ENCODE results near the gene RSRC1. TPM values are rescaled to one million over a fixed set of nuclear protein-coding genes. Genes with fewer than 3 reads are reported as not detected.

The RSRC1 gene
- total and polyA plus RNA-seq, 7 donors: 12.9 to 27.2 (median 19.7) TPM

DNA sequence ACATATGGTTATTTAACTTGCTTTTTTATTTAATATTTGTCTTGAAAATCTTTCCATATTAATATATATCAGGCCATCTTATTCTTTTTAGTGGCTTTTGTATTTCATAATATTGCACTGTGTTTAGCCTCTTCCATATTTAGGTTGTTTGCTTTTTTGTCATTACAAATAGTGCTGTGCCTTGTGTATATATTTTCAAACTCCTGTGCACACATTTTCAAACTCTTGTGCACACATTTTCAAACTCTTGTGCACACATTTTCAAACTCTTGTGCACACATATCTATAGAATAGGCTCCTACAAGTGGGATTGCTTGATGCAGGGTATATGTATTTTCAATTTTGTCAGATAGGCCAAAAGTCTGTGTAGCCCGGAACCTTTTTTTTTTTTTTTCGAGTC lies 343.1 kb downstream of the RSRC1 start:
- no peak overlapping the region for H3K4me3 ChIP-seq
- ATAC-seq (no peak), DNase-seq (no peak)
- TF ChIP-seq, protein P1, sequence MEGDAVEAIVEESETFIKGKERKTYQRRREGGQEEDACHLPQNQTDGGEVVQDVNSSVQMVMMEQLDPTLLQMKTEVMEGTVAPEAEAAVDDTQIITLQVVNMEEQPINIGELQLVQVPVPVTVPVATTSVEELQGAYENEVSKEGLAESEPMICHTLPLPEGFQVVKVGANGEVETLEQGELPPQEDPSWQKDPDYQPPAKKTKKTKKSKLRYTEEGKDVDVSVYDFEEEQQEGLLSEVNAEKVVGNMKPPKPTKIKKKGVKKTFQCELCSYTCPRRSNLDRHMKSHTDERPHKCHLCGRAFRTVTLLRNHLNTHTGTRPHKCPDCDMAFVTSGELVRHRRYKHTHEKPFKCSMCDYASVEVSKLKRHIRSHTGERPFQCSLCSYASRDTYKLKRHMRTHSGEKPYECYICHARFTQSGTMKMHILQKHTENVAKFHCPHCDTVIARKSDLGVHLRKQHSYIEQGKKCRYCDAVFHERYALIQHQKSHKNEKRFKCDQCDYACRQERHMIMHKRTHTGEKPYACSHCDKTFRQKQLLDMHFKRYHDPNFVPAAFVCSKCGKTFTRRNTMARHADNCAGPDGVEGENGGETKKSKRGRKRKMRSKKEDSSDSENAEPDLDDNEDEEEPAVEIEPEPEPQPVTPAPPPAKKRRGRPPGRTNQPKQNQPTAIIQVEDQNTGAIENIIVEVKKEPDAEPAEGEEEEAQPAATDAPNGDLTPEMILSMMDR (IDR thresholded peaks at IDR 0.05): no peak
- H3K27me3 ChIP-seq (ENCODE audit: insufficient read depth in 3 of 3, low read length in 2 of 3): no peaks in the 10 kb centered on the region
- 93 to 99% (median 98%) methylated on average over 2 of the region's 2 CpGs for WGBS, 3 donors
- H3K4me1 ChIP-seq: no peaks in the 10 kb centered on the region
- H3K36me3 ChIP-seq (ENCODE audit: insufficient read depth in 1 of 2, low read depth in 1 of 2): no peaks in the 10 kb centered on the region
- no peak overlapping the region for H3K27ac ChIP-seq
- H3K9me3 ChIP-seq: no peaks in the 10 kb centered on the region
- intact Hi-C loops (cut with DNase I): no loop called here

DNA sequence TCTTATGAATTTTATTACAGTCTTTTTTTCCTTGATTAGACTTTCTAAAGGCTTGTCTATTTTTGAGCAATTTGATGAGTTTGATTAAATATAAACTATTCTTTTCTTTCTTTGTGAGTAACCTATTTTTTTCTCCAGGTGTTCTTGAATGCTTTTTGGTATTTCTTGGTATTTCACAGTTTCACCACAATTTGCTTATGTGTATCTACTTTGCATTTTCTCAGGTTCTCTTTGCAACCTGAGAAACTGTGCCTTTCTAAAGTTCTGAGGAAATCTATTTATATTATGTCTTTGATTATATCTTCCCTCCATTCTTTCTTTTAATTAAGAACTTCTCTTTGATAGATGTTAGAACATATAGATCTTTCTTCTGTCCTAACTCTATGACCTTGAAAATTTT lies 344.0 kb downstream of the RSRC1 start:
- H3K4me3 ChIP-seq: no peak overlapping the region
- H3K27me3 ChIP-seq (ENCODE audit: insufficient read depth in 3 of 3, low read length in 2 of 3): no peaks in the 10 kb centered on the region
- no peaks in the 10 kb centered on the region for H3K4me1 ChIP-seq
- ATAC-seq: no peak
- no peaks in the 10 kb centered on the region for H3K9me3 ChIP-seq
- no peak overlapping the region for H3K27ac ChIP-seq
- intact Hi-C loops (cut with DNase I): no loop called here
- DNase-seq: no peak
- H3K36me3 ChIP-seq (ENCODE audit: insufficient read depth in 1 of 2, low read depth in 1 of 2): no peaks in the 10 kb centered on the region
- TF ChIP-seq, protein P1 (IDR thresholded peaks at IDR 0.05): no peak

DNA sequence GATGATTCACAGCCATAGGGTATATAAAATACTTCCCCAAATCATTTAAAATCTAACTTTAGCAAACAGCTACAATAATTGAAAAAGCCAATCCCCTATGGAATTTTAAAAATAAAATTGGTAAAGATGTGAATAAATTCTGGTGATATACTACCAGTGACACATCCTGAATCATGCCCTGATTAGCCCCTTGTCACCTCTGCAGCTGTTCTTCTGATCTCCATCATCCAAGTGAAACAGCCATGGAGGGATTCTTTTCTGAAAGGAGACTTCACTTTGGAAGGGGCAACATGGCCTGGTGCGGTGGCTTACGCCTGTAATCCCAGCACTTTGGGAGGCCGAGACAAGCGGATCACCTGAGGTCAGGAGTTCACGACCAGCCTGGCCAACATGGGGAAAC lies 345.5 kb downstream of the RSRC1 start:
- no peaks in the 10 kb centered on the region for H3K27me3 ChIP-seq (ENCODE audit: insufficient read depth in 3 of 3, low read length in 2 of 3)
- TF ChIP-seq, protein P1 (IDR thresholded peaks at IDR 0.05): no peak
- ATAC-seq (no peak), DNase-seq (no peak)
- no peak overlapping the region for H3K27ac ChIP-seq
- H3K36me3 ChIP-seq (ENCODE audit: insufficient read depth in 1 of 2, low read depth in 1 of 2): no peaks in the 10 kb centered on the region
- no peak overlapping the region for H3K4me3 ChIP-seq
- no peaks in the 10 kb centered on the region for H3K4me1 ChIP-seq
- WGBS, 3 donors: 87 to 90% (median 88%) methylated on average over 5 of the region's 5 CpGs
- H3K9me3 ChIP-seq: no peaks in the 10 kb centered on the region
- intact Hi-C loops (cut with DNase I): no loop called here

GRCh38 chr3:158456114-158456513 lies 346.2 kb downstream of the RSRC1 start:
- DNase-seq: no peak
- WGBS, 3 donors: 81 to 82% (median 82%) methylated on average over 3 of the region's 3 CpGs
- intact Hi-C loops (cut with DNase I): no loop called here
- H3K27ac ChIP-seq: no peak overlapping the region
- no peaks in the 10 kb centered on the region for H3K36me3 ChIP-seq (ENCODE audit: insufficient read depth in 1 of 2, low read depth in 1 of 2)
- H3K4me3 ChIP-seq: no peak overlapping the region
- H3K9me3 ChIP-seq: no peaks in the 10 kb centered on the region
- H3K27me3 ChIP-seq (ENCODE audit: insufficient read depth in 3 of 3, low read length in 2 of 3): no peaks in the 10 kb centered on the region
- no peak for ATAC-seq
- TF ChIP-seq, protein P1 (IDR thresholded peaks at IDR 0.05): no peak
- no peaks in the 10 kb centered on the region for H3K4me1 ChIP-seq

DNA sequence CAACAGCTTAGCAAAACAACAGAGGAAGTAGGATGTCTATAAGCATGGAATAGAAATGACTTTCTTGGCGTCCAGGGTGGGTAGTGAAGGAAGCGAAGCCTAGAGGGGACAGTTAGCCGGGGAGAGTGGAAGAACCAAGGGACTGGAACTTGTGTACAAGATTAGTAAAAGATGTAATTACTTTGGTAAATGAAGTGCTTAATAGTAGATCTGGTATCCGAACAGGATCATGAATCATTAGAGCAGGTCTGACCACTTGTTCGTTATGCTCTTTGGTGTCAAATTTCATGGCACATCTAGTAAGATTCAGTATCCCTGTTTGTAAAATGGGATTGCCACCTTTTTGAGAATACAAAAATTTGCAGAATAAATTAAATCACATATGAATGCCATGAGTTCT lies 348.6 kb downstream of the RSRC1 start:
- no peak for DNase-seq
- 65 to 78% (median 69%) methylated on average over 5 of the region's 5 CpGs for WGBS, 3 donors
- no peaks in the 10 kb centered on the region for H3K4me1 ChIP-seq
- H3K36me3 ChIP-seq (ENCODE audit: insufficient read depth in 1 of 2, low read depth in 1 of 2): no peaks in the 10 kb centered on the region
- H3K9me3 ChIP-seq: no peaks in the 10 kb centered on the region
- intact Hi-C loops (cut with DNase I): no loop called here
- no peak overlapping the region for H3K27ac ChIP-seq
- ATAC-seq: no peak
- TF ChIP-seq, protein P1 (IDR thresholded peaks at IDR 0.05): no peak
- no peak overlapping the region for H3K4me3 ChIP-seq
- no peaks in the 10 kb centered on the region for H3K27me3 ChIP-seq (ENCODE audit: insufficient read depth in 3 of 3, low read length in 2 of 3)
